ENCODE data around the gene C17orf100. TPM values are rescaled to one million over a fixed set of nuclear protein-coding genes. Genes with fewer than 3 reads are reported as not detected.

Gene C17orf100
- total and polyA plus RNA-seq, 2 of the 13 experiments (the other 11 are each of a cell fraction or from before 2014, with no cell fraction given) = 3.6 to 8.7 TPM

GRCh38 chr17:6651919-6652452 is 424 bp downstream of the C17orf100 start (continued):
- TF ChIP-seq ZNF546 (CRISPR knock-in tag; conservative IDR thresholded peaks at IDR 0.05) = peak; percentile 93
- TF ChIP-seq SNAI1 (CRISPR knock-in tag; IDR thresholded peaks at IDR 0.05; ENCODE audit: borderline replicate concordance) = peak; percentile 100
- TF ChIP-seq ESRRA (CRISPR knock-in tag; IDR thresholded peaks at IDR 0.05; ENCODE audit: low read depth) = peak; percentile 81
- TF ChIP-seq ATM (IDR thresholded peaks at IDR 0.05; ENCODE audit: borderline replicate concordance) = no peak
- peak; percentile 66; the same call in 1 of the 2 replicates for TF ChIP-seq E2F5 (CRISPR knock-in tag; conservative IDR thresholded peaks at IDR 0.05)
- no peak for TF ChIP-seq ZUFSP (CRISPR knock-in tag; IDR thresholded peaks at IDR 0.05; ENCODE audit: borderline replicate concordance)
- TF ChIP-seq ZNF839 (CRISPR knock-in tag; IDR thresholded peaks at IDR 0.05; ENCODE audit: borderline replicate concordance) = peak; percentile 95
- peak; percentile 38; the same call in 1 of the 2 replicates for TF ChIP-seq MLX (CRISPR knock-in tag; IDR thresholded peaks at IDR 0.05)
- TF ChIP-seq ZBTB39 (CRISPR knock-in tag; IDR thresholded peaks at IDR 0.05) = peak; percentile 96
- no peak for TF ChIP-seq ZC3H4 (CRISPR knock-in tag; IDR thresholded peaks at IDR 0.05; ENCODE audit: borderline replicate concordance)
- TF ChIP-seq GATA4 (IDR thresholded peaks at IDR 0.05; ENCODE audit: borderline replicate concordance, low read depth) = no peak; the same call in 1 of the 2 replicates
- peak; percentile 99 for TF ChIP-seq ZNF605 (CRISPR knock-in tag; IDR thresholded peaks at IDR 0.05)
- no peak for TF ChIP-seq KAT2B (IDR thresholded peaks at IDR 0.05; ENCODE audit: borderline replicate concordance, low read depth, low read length)
- TF ChIP-seq ZMYM3 (CRISPR knock-in tag; IDR thresholded peaks at IDR 0.05) = no peak
- TF ChIP-seq JUND (CRISPR knock-in tag; IDR thresholded peaks at IDR 0.05) = peak; percentile 74
- TF ChIP-seq LBX2 (CRISPR knock-in tag; IDR thresholded peaks at IDR 0.05; ENCODE audit: borderline replicate concordance) = peak; percentile 98
- no peak for TF ChIP-seq MBD4 (IDR thresholded peaks at IDR 0.05; ENCODE audit: borderline replicate concordance, low read length)
- TF ChIP-seq CHD2 (IDR thresholded peaks at IDR 0.05; ENCODE audit: low read depth, low read length) = no peak
- peak; percentile 100 for TF ChIP-seq ZNF687 (CRISPR knock-in tag; IDR thresholded peaks at IDR 0.05)
- peak; percentile 98 for TF ChIP-seq ZNF761 (CRISPR knock-in tag; conservative IDR thresholded peaks at IDR 0.05)
